ENCODE measurements around the gene MUC6. TPM values are rescaled to one million over a fixed set of nuclear protein-coding genes. Genes with fewer than 3 reads are reported as not detected.

MUC6 gene
- total and polyA plus RNA-seq, 4 donors: 1.3 to 2.2 TPM; not detected in 2

DNA sequence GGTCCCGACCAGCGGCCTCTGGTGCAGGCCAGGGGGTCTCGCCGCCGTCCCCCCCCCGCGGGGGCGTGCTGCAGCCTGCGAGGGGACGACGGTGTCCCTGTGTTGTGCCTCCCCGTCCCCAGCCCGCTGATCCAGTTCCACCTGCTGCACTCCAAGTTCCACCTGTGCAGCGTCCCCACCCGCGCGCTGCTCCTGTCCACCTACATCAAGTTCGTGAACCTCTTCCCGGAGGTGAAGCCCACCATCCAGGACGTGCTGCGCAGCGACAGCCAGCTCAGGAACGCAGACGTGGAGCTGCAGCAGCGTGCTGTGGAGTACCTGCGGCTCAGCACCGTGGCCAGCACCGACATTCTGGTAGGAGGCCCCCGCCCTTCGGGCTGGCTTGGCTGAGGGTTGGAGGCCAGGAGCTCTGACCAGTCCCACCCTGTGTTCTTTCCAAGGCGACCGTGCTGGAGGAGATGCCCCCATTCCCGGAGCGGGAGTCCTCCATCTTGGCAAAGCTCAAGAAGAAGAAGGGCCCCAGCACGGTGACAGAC lies 42.8 kb downstream of the MUC6 start:
- Histone ChIP-seq H3K4me3 (ENCODE audit: low read depth, low read length) (no peak overlapping the region), H3K4me1 (ENCODE audit: control insufficient read depth, insufficient read depth, low read length) (peaks cover 18% of the 10 kb centered on the region), H3K27me3 (ENCODE audit: control insufficient read depth, insufficient read depth, low read length) (no peaks in the 10 kb centered on the region), H3K9me3 (ENCODE audit: control insufficient read depth, insufficient read depth, low read length) (no peaks in the 10 kb centered on the region), H3K27ac (ENCODE audit: low read depth, low read length) (no peak overlapping the region), H3K36me3 (ENCODE audit: control insufficient read depth, insufficient read depth, low read length) (peaks cover 91% of the 10 kb centered on the region)
- no peak for DNase-seq (ENCODE audit: low read depth in 4 of 6, low spot score in 6 of 6)
- WGBS (ENCODE audit: insufficient coverage): 93% methylated on average over 35 of the region's 35 CpGs

DNA sequence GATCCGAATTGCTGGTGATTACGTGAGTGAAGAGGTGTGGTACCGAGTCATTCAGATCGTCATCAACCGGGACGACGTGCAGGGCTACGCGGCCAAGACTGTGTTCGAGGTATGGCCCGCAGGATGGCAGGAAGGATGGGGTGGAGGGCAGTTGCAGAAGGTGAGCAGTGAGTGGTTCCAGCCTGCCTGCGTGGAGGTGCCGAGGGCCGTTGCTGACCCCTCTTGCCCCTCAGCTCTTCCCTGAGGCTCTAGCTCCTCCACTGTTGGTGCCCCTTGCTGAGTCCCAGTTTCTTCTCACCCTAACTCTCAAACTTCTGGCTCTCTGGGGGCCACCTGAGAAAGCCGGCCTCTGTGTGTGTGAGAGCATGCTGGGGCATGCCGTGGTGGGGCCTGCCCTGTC lies 43.9 kb downstream of the MUC6 start:
- WGBS (ENCODE audit: insufficient coverage): 96% methylated on average over 13 of the region's 16 CpGs
- H3K27ac ChIP-seq (ENCODE audit: low read depth, low read length): no peak overlapping the region
- H3K4me1 ChIP-seq (ENCODE audit: control insufficient read depth, insufficient read depth, low read length): peaks cover 18% of the 10 kb centered on the region
- no peaks in the 10 kb centered on the region for H3K9me3 ChIP-seq (ENCODE audit: control insufficient read depth, insufficient read depth, low read length)
- H3K4me3 ChIP-seq (ENCODE audit: low read depth, low read length): no peak overlapping the region
- H3K36me3 ChIP-seq (ENCODE audit: control insufficient read depth, insufficient read depth, low read length): peaks cover 99% of the 10 kb centered on the region
- no peaks in the 10 kb centered on the region for H3K27me3 ChIP-seq (ENCODE audit: control insufficient read depth, insufficient read depth, low read length)
- DNase-seq (ENCODE audit: low read depth in 4 of 6, low spot score in 6 of 6): no peak

DNA sequence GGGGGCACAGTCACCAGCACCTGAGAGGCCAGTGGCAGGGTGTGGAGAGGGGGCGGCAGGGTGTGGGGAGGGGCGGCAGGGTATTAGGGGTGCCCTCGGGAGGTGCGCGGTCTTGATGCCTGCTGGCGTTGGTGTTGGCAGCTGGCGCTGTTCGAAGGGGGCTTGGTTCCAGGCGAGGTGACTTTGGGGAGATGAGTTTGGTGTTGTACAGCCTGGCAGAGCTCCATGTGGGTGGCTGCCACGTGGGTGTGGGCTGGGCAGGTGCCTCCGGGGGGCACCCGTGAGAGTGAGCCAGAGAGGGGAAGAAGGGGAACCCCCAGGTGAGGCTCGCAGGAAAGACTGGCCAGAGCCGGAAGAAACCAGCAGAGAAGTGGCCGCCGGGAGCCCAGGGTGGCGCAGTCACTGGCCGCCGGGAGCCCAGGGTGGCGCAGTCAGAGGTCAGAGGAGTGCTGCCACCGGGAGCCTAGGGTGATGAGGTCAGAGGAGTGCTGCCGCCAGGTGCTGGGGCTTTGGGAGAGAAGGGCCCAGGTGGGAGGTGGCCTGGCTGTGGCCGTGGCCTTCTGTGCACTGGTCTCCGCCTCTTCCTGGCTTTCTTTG lies 44.7 kb downstream of the MUC6 start:
- no peak for DNase-seq (ENCODE audit: low read depth in 4 of 6, low spot score in 6 of 6)
- Histone ChIP-seq H3K4me1 (ENCODE audit: control insufficient read depth, insufficient read depth, low read length) (peaks cover 18% of the 10 kb centered on the region), H3K4me3 (ENCODE audit: low read depth, low read length) (no peak overlapping the region), H3K27ac (ENCODE audit: low read depth, low read length) (no peak overlapping the region), H3K36me3 (ENCODE audit: control insufficient read depth, insufficient read depth, low read length) (peaks cover 100% of the 10 kb centered on the region), H3K27me3 (ENCODE audit: control insufficient read depth, insufficient read depth, low read length) (no peaks in the 10 kb centered on the region), H3K9me3 (ENCODE audit: control insufficient read depth, insufficient read depth, low read length) (no peaks in the 10 kb centered on the region)
- 91% methylated on average over 24 of the region's 24 CpGs for WGBS (ENCODE audit: insufficient coverage)

DNA sequence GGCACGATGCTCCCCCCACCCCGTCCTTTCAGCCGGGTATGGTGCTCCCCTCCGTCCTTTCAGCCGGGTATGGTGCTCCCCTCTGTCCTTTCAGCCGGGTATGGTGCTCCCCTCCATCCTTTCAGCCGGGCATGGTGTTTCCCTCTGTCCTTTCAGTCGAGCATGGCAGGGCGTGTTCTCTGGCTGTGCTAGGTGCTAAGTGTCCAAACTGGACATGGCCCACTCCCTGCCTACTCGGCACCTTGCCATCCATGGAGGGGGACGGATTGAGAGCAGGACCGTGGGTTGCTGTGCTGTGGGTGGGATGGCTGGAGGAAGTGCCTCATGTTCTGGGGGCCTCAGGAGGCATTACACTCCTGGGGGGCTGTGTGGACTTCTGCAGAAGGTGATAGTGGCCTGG lies 45.5 kb downstream of the MUC6 start:
- no peaks in the 10 kb centered on the region for H3K27me3 ChIP-seq (ENCODE audit: control insufficient read depth, insufficient read depth, low read length)
- peaks cover 13% of the 10 kb centered on the region for H3K4me1 ChIP-seq (ENCODE audit: control insufficient read depth, insufficient read depth, low read length)
- peaks cover 100% of the 10 kb centered on the region for H3K36me3 ChIP-seq (ENCODE audit: control insufficient read depth, insufficient read depth, low read length)
- no peaks in the 10 kb centered on the region for H3K9me3 ChIP-seq (ENCODE audit: control insufficient read depth, insufficient read depth, low read length)
- H3K4me3 ChIP-seq (ENCODE audit: low read depth, low read length): no peak overlapping the region
- no peak for DNase-seq (ENCODE audit: low read depth in 4 of 6, low spot score in 6 of 6)
- H3K27ac ChIP-seq (ENCODE audit: low read depth, low read length): no peak overlapping the region
- 90% methylated on average over 12 of the region's 12 CpGs for WGBS (ENCODE audit: insufficient coverage)

DNA sequence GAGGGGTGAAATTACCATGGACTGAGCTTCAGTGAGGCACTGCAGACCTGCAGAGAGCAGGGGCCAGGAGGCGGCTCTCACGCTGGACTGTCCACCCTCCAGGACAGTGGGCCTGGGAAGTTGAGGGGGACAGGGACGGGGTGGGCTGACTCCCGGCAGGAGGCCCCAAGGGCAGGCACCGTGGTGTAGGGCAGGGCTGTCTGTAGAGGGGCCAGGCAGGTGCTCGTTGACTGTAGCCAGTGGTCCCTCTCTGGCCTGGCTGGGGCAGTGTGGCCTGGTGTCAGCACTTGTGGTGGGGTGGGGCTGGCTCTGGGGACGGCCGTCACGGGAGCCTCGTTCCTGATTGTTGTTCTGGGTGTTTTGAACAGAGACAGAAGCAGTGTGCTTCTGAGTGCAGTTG lies 46.4 kb downstream of the MUC6 start:
- H3K36me3 ChIP-seq (ENCODE audit: control insufficient read depth, insufficient read depth, low read length): peaks cover 100% of the 10 kb centered on the region
- no peaks in the 10 kb centered on the region for H3K9me3 ChIP-seq (ENCODE audit: control insufficient read depth, insufficient read depth, low read length)
- no peak for DNase-seq (ENCODE audit: low read depth in 4 of 6, low spot score in 6 of 6)
- no peaks in the 10 kb centered on the region for H3K27me3 ChIP-seq (ENCODE audit: control insufficient read depth, insufficient read depth, low read length)
- WGBS (ENCODE audit: insufficient coverage): 78% methylated on average over 10 of the region's 10 CpGs
- H3K4me3 ChIP-seq (ENCODE audit: low read depth, low read length): no peak overlapping the region
- peaks cover 4% of the 10 kb centered on the region for H3K4me1 ChIP-seq (ENCODE audit: control insufficient read depth, insufficient read depth, low read length)
- H3K27ac ChIP-seq (ENCODE audit: low read depth, low read length): no peak overlapping the region

DNA sequence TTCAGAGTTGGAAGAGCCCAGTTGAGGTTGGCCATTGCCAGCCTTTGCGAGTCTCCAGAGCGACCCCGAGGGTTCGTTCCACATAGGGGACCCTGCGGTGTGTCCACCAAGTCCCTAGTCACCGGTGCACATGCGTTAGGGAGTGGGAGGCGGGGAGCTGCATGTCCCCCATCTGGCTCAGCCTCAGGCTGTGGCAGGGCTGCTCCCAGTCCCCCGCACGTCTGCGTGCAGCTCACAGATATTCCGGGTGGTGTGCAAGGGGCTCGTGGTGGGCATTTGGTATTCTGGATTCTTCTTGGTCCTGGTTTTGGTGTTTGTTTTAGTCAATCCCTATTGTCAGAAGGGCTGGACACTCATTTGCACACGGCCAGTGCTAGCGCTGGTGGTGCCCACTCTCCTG lies 48.8 kb downstream of the MUC6 start:
- H3K4me1 ChIP-seq (ENCODE audit: control insufficient read depth, insufficient read depth, low read length): peaks cover 6% of the 10 kb centered on the region
- H3K36me3 ChIP-seq (ENCODE audit: control insufficient read depth, insufficient read depth, low read length): peaks cover 98% of the 10 kb centered on the region
- no peak overlapping the region for H3K4me3 ChIP-seq (ENCODE audit: low read depth, low read length)
- H3K27ac ChIP-seq (ENCODE audit: low read depth, low read length): no peak overlapping the region
- no peaks in the 10 kb centered on the region for H3K27me3 ChIP-seq (ENCODE audit: control insufficient read depth, insufficient read depth, low read length)
- DNase-seq (ENCODE audit: low read depth in 4 of 6, low spot score in 6 of 6): no peak
- H3K9me3 ChIP-seq (ENCODE audit: control insufficient read depth, insufficient read depth, low read length): no peaks in the 10 kb centered on the region
- 94% methylated on average over 11 of the region's 15 CpGs for WGBS (ENCODE audit: insufficient coverage)

DNA sequence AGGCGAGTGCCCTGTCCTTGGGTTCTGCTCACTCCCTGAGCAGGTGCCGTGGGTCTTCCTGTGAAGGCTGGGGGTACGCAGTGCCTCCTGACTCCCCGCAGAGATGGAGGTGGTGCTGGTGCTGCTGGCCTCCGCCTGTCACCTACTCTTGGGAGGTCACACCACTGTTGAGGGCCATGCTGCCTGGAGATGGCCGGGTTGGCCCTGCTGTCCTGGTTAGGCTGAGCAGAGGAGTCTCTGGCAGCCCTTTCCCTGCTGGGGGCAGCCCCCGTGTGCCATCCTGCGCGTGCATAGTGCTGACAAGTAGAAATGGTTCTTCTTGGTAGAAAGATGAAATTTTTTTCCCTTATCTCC lies 49.6 kb downstream of the MUC6 start:
- WGBS (ENCODE audit: insufficient coverage): 97% methylated on average over 6 of the region's 9 CpGs
- Histone ChIP-seq H3K36me3 (ENCODE audit: control insufficient read depth, insufficient read depth, low read length) (peaks cover 97% of the 10 kb centered on the region), H3K4me3 (ENCODE audit: low read depth, low read length) (no peak overlapping the region), H3K9me3 (ENCODE audit: control insufficient read depth, insufficient read depth, low read length) (no peaks in the 10 kb centered on the region), H3K4me1 (ENCODE audit: control insufficient read depth, insufficient read depth, low read length) (peaks cover 6% of the 10 kb centered on the region), H3K27me3 (ENCODE audit: control insufficient read depth, insufficient read depth, low read length) (no peaks in the 10 kb centered on the region), H3K27ac (ENCODE audit: low read depth, low read length) (no peak overlapping the region)
- DNase-seq (ENCODE audit: low read depth in 4 of 6, low spot score in 6 of 6): no peak

DNA sequence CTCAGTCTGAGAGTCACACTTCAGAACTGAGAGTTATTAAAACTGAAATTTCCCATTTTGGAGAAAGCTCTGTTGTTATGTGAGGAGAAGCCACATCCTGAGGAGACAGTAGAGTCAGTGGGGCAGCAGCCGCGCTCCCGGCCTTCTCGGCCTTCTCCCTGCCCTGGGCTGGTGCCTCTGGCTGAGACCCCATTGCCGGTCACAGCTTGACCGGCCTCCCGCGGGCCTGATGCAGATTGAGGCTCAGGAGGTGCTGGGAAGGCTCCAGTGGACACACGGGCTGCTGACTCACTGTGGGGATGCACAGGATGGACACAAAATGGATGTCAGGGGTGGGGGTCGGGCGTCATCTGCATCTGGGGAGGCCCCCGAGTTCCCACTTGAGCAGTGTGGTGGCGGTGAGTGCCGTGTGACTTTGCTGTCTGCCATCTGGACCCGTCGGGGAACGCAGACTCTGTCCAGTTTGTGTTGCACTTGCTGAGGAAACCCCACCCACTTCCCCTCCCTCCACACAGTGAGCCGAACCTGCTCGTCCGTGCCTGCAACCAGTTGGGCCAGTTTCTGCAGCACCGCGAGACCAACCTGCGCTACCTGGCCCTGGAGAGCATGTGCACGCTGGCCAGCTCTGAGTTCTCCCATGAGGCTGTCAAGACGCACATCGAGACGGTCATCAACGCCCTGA lies 50.1 kb downstream of the MUC6 start:
- H3K27me3 ChIP-seq (ENCODE audit: control insufficient read depth, insufficient read depth, low read length): no peaks in the 10 kb centered on the region
- peaks cover 97% of the 10 kb centered on the region for H3K36me3 ChIP-seq (ENCODE audit: control insufficient read depth, insufficient read depth, low read length)
- no peak overlapping the region for H3K4me3 ChIP-seq (ENCODE audit: low read depth, low read length)
- H3K27ac ChIP-seq (ENCODE audit: low read depth, low read length): no peak overlapping the region
- H3K9me3 ChIP-seq (ENCODE audit: control insufficient read depth, insufficient read depth, low read length): no peaks in the 10 kb centered on the region
- DNase-seq (ENCODE audit: low read depth in 4 of 6, low spot score in 6 of 6): no peak
- 91% methylated on average over 27 of the region's 28 CpGs for WGBS (ENCODE audit: insufficient coverage)
- peaks cover 6% of the 10 kb centered on the region for H3K4me1 ChIP-seq (ENCODE audit: control insufficient read depth, insufficient read depth, low read length)

DNA sequence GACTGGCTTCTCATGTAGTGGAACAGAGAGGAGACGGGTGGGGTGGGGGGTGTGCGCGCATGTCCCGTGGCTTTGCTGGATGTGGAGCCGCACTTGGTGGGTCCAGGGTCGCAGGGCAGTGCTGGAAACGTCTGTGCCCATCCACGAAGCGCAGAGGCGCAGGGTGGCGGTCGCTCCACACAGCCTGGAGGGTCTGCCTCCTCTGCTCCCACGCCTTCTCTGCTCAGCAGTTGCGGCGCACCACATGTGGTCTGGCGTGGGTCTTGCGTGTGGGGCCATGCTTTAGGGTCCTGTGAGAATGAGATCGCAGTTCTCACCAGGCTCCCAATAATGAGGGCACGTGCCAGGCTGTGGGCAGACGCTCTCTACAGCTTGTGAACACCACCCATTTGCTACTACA lies 50.7 kb downstream of the MUC6 start:
- WGBS (ENCODE audit: insufficient coverage): 95% methylated on average over 20 of the region's 20 CpGs
- peaks cover 97% of the 10 kb centered on the region for H3K36me3 ChIP-seq (ENCODE audit: control insufficient read depth, insufficient read depth, low read length)

DNA sequence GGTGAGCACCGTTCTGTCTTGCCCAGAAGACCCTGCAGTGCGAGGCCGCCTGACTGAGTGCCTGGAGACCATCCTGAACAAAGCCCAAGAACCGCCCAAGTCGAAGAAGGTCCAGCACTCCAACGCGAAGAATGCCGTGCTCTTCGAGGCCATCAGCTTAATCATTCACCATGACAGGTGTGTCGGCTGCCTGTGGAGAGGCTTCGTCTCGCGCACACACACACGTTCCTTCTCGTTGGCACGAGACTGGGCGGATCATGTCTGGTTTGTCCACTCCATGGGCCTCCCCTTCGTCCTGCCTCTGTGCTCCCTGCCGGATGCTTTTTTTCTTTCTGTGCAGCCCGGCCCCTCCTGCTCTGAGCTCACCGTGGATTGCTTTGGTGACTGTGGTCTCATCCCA lies 51.1 kb downstream of the MUC6 start:
- peaks cover 97% of the 10 kb centered on the region for H3K36me3 ChIP-seq (ENCODE audit: control insufficient read depth, insufficient read depth, low read length)
- H3K9me3 ChIP-seq (ENCODE audit: control insufficient read depth, insufficient read depth, low read length): no peaks in the 10 kb centered on the region

More for the DNA sequence above, 50.7 kb downstream of the MUC6 start:
- no peak for DNase-seq (ENCODE audit: low read depth in 4 of 6, low spot score in 6 of 6)
- Histone ChIP-seq H3K4me1 (ENCODE audit: control insufficient read depth, insufficient read depth, low read length) (peaks cover 6% of the 10 kb centered on the region), H3K9me3 (ENCODE audit: control insufficient read depth, insufficient read depth, low read length) (no peaks in the 10 kb centered on the region), H3K4me3 (ENCODE audit: low read depth, low read length) (no peak overlapping the region), H3K27ac (ENCODE audit: low read depth, low read length) (no peak overlapping the region), H3K27me3 (ENCODE audit: control insufficient read depth, insufficient read depth, low read length) (no peaks in the 10 kb centered on the region)

More for the DNA sequence above, 51.1 kb downstream of the MUC6 start:
- Histone ChIP-seq H3K4me3 (ENCODE audit: low read depth, low read length) (no peak overlapping the region), H3K4me1 (ENCODE audit: control insufficient read depth, insufficient read depth, low read length) (peaks cover 10% of the 10 kb centered on the region), H3K27me3 (ENCODE audit: control insufficient read depth, insufficient read depth, low read length) (no peaks in the 10 kb centered on the region), H3K27ac (ENCODE audit: low read depth, low read length) (no peak overlapping the region)
- no peak for DNase-seq (ENCODE audit: low read depth in 4 of 6, low spot score in 6 of 6)
- 62% methylated on average over 19 of the region's 21 CpGs for WGBS (ENCODE audit: insufficient coverage)
